ENCODE measurements around the gene SLC2A2.

The SLC2A2 gene

GRCh38 chr3:170949211-170949610, 77.3 kb downstream of the SLC2A2 start:
- TF ChIP-seq CTCF (conservative IDR thresholded peaks at IDR 0.05; ENCODE audit: control insufficient read depth, insufficient read depth, low read depth, low read length) = no peak
- no peak for DNase-seq (ENCODE audit: low read depth)
- H3K4me3 ChIP-seq (ENCODE audit: control insufficient read depth, low read depth, low read length) = no peak overlapping the region

- no peak for TF ChIP-seq CTCF (conservative IDR thresholded peaks at IDR 0.05; ENCODE audit: control insufficient read depth, insufficient read depth, low read depth, low read length)
- no peak overlapping the region for H3K4me3 ChIP-seq (ENCODE audit: control insufficient read depth, low read depth, low read length)
- DNase-seq (ENCODE audit: low read depth) = no peak
Measured at GRCh38 chr3:170947018-170947769, 79.3 kb downstream of the SLC2A2 start.

Measured in fibroblast of mammary gland (primary cell).